ENCODE data around the gene ATG4C.
"Not testable (repeated sequence)": the region's sequence is repeated elsewhere in the genome, so short reads cannot be mapped to it uniquely, and the experiment has no call there.

Gene ATG4C, protein sequence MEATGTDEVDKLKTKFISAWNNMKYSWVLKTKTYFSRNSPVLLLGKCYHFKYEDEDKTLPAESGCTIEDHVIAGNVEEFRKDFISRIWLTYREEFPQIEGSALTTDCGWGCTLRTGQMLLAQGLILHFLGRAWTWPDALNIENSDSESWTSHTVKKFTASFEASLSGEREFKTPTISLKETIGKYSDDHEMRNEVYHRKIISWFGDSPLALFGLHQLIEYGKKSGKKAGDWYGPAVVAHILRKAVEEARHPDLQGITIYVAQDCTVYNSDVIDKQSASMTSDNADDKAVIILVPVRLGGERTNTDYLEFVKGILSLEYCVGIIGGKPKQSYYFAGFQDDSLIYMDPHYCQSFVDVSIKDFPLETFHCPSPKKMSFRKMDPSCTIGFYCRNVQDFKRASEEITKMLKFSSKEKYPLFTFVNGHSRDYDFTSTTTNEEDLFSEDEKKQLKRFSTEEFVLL

DNA sequence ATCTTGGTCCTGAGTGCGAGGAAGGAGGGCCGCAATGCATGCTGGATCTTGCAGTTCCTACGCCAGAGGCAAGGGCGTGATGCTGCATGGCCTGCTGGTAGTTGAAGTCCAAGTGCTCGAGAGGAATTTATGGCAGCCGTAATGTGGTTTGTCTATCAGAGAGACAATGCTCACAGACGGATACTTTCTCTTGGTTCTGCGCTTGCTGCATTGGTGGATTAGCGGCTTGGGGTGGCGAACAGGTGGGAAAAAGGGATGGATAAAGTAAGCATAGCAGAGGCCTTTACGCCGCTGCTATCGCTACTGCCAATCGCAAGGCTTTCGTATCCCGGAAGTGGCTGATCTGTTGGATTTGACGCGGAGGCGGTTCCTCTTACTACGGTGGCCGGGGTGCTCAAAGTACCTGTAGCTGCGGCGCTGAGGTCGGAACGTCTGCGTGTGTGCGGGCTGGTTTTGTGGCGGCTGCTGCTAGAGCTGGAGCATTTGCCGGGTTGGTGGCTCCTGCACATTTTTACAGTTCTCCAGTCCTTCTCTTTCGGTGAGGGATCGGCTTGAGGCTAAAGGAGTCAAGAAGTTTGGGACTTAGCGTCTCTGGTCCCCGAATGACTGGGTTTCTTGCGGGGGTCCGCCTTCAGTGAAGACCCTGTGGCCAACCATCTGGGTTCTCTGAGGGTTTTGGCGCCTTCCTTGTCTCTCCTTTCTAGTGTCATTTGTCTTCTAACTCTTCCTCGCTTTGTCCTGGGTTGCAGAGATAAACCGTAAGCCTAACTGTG is at the start of gene ATG4C:
Gene ATG4C, plus strand, starts transcription at position 397 of the 773 bp plus-strand sequence. CDS start 19,655 bp downstream, outside the sequence.
- DNase-seq (ENCODE audit: low read depth), result peak; percentile 94

DNA sequence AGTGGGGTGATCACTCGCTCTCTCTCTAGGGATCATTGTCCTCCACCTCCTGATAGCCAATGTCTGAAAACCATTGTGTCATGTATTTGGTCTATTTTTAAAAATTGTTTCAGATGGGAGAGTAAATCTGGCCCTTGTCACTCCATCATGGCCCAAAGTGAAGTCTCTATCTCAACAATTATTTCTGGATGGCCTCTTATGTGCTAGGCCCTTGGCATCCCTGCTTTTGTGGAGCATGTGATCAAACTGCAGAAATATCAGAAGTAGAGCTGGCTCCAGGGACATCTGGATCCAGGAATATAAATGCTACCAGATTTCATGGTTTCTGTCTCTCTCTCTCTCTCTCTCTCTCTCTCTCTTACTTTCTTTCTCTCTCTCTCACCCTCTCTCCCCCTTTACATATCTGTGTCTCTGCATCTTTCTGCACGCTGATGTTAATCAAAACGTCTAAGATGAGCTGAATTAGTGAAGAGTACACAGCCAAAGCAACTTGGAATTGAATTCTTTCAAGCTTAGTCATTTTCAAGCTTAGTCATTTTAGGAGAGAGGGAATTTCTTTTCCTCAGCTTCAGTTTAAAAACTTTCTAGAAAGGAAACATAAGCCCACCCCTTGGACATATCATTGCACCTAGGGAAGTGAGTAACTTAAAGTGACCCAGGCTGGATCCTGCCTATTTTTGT is 48.3 kb upstream of the ATG4C start:
- no peak for DNase-seq (ENCODE audit: low read depth)

DNA sequence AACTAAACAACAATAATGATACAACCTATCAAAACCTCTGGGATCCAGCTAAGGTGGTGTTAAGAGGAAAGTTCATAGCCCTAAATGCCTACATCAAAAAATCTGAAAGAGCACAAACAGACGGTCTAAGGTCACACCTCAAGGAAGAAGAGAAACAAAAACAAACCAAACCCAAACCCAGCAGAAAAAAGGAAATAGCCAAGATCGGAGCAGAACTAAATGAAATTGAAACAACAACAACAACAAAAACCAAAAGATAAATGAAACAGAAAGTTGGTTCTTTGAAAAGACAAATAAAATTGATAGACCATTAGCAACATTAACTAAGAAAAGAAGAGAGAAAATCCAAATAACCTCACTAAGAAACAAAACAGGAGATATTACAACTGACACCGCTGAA is 43.2 kb upstream of the ATG4C start:
- not testable (repeated sequence) for DNase-seq (ENCODE audit: low read depth)

DNA sequence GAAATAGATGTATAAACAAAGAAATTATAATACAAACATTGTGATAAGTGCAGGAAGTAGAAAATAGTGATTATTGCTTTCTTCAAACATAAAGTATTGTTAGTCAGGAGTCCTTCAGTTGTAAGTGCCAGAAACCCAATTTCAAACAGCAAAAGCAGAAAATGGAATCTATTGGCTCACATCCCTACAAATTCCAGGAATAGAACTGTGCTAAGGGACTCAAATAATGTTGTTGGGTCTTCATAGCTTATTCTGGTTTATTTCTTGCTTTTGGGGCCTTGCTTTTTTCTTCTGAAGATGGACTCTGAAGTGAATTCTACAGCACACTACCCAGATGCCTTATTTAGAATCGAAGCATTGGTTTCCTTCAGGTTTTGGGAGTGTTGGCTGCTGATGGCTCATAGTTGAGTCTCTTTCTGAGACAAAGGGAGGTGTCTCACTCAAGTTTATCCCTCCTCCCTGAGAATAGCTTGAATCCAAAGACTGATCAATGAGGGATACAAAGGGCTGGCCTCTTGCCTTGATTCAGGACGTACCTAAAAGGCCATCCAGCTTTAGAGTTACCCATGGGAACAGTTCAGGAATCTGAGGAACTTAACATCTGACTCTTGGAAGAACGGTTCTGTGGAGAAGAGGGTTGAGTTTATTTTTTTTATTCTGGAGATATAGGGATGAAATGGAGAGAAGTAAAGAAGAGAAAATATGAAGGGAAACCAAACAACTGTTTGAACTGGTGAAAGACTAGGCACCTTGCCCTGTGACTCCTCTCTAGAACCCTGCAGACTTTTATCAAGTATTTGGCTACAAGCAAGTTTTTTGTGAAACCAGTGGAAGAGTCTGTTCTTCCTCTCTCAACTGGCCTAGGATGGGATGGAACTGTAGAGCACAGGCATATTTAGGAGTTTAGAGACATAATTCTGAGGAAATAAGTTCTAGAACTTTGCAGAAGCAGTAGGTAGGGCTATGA is 39.0 kb upstream of the ATG4C start:
- no peak for DNase-seq (ENCODE audit: low read depth)

DNA sequence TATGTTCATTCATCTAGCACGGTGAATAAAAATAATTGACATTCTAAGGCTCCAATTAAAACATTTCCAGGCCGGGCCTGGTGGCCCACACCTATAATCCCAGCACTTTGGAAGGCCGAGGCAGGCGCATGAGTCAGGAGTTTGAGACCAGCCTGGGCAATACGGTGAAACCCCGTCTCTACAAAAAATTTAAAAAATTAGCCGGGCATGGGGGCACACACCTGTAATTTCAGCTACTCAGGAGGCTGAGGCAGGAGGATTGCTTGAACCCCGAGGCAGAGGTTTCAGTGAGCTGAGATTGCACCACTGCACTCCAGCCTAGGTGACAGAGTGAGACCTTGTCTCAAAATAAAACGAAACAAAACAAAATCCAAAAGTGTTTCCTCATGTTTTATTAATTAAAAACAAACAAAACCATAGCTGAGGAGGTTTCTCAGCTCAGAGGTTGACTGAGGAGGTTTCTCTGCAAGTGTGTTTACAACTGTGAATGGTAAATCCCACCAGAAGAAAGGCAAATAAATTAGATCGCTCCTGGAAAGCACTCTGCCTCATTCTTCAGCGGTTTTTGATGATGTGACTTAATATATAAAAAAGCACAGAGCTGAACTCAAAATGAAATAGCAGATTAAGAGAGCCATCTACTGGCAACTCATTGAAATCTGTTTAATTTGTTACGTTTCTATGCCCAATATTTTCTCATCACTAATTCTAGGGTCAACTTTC is 37.7 kb upstream of the ATG4C start:
- no peak for DNase-seq (ENCODE audit: low read depth)

DNA sequence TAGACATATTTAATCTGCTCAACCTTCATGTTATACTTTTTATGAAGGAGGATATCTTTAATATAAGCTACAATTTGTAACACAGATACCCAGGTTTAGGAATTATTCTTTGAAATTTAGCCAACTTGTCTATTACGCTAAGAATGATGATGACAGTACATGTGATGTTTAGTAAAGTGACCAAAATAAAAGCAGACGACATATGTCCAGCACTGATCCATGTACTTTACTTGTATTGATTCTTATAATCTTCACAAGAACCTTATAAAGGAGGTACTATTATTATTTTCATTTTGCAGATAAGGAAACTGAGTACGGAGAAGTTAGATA is 37.2 kb upstream of the ATG4C start:
- DNase-seq (ENCODE audit: low read depth), result no peak

DNA sequence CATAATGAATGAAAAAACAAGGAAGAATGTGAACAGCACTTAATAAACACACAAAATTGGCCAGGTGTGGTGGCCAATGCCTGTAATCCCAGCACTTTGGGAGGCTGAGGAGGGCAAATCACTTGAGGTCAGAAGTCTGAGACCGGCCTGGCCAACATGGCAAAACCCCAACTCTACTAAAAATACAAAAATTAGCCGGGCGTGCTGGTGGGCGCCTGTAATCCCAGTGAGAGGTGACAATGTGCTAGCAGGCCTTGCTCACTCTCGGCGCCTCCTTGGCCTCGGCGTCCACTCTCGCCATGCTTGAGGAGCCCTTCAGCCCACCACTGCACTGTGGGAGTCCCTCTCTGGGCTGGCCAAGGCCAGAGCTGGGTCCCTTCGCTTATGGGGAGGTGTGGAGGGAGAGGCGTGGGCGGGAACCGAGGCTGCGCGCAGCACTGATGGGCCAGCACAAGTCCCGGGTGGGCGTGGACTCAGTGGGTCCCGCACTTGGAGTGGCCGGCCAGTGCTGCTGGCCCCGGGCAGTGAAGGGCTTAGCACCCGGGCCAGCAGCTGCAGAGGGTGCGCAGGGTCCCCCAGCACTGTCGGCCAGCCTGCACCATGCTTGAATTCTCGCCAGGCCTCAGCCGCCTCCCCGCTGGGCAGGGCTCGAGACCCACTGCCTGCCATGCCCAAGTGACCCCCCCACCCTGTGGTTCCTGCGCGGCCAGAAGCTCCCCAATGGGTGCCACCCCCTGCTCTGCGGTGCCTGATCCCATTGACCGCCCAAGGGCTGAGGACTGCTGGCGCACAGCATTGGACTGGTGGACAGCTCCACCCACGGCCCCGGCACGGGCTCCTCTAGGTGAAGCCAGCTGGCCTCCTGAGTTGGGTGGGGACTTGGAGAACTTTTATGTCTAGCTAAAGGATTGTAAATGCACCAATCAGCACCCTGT is 30.6 kb upstream of the ATG4C start:
- DNase-seq (ENCODE audit: low read depth), result no peak

DNA sequence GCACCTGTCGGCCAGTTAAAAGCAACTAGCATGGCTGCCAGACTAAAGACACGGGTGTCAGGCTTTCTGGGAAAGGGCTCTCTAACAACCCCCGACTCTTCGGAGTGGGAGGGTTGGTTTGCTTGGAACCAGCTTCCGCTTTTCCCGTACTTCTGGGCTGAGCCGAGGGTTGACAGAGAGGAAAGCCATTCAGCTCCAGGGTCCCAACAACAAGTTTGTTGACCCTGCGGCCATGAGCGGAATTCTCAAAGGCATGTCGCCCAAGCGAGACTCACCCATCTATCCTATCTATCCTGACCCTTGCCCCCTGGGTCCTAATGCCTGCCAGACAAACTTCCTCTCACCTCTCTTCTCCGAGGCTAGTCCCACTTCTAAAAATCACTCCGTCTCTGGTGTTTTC is 29.0 kb upstream of the ATG4C start:
- DNase-seq (ENCODE audit: low read depth), result not testable (repeated sequence)

DNA sequence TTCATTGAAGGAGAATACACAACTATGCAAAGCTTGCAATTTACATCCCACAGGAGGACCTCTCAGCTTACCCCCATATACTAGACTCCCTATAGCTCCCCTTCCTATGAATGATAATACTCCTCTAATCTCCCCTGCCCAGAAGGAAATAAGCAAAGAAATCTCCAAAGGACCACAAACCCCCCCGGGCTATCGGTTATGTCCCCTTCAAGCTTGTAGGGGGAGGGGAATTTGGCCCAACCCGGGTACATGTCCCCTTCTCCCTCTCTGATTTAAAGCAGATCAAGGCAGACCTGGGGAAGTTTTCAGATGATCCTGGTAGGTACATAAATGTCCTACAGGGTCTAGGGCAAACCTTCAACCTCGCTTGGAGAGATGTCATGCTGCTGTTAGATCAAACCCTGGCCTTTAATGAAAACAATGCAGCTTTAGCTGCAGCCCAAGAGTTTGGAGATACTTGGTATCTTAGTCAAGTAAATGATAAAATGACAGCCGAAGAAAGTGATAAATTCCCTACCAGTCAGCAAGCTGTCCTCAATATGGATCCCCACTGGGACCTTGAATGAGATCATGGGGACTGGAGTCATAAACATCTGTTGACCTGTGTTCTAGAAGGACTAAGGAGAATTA is 27.6 kb upstream of the ATG4C start:
- not testable (repeated sequence) for DNase-seq (ENCODE audit: low read depth)

DNA sequence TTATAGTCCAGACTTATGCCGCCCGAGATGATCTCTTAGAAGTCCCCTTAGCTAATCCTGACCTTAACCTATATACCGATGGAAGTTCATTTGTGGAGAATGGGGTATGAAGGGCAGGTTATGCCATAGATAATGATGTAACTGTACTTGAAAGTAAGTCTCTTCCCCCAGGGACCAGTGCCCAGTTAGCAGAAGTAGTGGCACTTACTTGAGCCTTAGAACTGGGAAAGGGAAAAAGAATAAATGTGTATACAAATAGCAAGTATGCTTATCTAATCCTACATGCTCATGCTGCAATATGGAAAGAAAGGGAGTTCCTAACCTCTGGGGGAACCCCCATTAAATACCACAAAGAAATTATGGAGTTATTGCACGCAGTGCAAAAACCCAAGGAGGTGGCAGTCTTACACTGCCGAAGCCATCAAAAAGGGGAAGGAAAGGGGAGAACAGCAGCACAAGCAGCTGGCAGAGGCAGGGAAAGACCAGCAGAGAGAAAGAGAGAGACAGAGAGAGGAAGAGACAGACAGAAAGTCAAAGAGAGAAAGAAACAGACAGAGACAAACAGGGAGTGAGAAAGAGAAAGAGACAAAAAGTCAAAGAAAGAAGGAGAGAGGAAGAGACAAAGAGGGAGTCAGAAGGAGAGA is 24.6 kb upstream of the ATG4C start:
- not testable (repeated sequence) for DNase-seq (ENCODE audit: low read depth)

DNA sequence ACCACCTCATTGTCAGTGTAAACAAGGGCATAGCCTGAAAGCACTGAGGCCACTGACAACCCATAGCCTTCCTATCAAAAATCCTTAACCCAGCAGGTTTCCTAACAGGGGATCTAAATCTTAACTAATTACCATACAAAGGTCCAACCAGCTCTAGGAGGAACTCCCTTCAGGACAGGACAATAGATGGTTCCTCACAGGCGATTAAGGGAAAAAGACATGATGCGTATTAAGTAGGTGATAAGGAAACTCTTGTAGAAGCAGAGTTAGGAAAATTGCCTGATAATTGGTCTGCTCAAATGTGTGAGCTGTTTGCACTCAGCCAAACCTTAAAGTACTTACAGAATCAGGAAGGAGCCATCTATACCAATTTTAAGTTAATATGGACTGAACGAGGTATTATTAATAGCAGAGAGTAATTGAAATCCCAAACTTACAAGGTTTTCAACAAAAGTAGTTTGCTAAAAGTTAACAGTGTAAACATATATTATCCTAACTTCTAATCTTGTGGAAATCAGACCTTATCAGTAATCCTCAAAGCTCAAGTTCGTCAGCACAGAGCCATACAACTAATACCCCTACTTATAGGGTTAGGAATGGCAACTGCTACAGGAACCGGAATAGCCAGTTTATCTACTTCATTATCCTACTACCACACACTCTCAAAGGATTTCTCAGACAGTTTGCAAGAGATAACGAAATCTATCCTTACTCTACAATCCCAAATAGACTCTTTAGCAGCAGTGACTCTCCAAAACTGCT is 23.7 kb upstream of the ATG4C start:
- not testable (repeated sequence) for DNase-seq (ENCODE audit: low read depth)

DNA sequence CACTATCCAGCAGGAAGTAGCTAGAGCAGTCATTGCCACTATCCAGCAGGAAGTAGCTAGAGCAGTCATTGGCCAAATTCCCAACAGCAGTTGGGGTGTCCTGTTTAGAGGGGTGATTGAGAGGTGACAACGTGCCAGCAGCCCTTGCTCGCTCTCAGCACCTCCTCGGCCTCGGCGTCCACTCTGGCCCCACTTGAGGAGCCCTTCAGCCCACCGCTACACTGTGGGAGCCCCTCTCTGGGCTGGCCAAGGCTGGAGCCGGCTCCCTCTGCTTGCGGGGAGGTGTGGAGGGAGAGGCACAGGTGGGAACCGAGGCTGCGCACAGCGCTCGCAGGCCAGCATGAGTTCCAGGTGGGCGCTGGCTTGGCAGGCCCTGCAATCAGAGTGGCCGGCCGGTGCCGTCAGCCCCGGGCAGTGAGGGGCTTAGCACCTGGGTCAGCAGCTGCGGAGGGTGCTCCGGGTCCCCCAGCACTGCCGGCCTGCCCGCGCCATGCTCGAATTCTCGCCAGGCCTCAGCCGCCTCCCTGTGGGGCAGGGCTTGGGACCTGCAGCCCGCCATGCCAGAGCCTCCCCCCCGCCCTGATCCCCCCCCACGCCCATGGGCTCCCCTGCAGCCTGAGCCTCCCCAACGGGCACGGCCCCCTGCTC is 22.6 kb upstream of the ATG4C start:
- not testable (repeated sequence) for DNase-seq (ENCODE audit: low read depth)

DNA sequence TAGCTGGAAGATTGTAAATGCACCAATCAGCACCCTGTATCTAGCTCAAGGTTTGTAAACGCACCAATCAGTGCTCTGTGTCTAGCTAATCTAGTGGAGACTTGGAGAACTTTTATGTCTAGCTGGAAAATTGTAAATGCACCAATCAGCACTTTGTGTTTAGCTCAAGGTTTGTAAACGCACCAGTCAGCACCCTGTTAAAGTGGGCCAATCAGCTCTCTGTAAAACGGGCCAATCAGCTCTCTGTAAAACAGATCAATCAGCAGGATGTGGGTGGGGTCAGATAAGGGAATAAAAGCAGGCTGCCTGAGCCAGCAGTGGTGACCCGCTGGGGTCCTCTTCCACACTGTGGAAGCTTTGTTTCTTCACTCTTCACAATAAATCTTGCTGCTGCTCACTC is 21.9 kb upstream of the ATG4C start:
- DNase-seq (ENCODE audit: low read depth), result not testable (repeated sequence)

DNA sequence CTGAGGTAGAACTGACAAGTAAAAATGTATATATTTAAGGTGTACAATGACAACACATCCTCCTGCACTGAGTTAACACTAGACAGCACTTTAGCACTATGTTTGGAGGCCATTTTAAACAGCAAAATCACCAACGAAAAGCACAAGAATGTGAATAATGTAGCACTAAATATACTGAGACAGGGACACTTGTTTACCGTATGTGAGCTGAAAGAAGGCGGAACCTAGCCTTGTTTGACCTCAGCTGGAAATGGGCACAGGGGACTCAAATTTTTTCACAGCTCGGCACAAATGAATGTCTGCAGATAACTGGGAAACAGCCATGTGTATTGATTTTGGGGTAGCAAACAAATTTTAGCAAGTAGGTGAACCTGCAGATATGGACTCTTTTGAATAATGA is 18.0 kb upstream of the ATG4C start:
- DNase-seq (ENCODE audit: low read depth), result no peak

DNA sequence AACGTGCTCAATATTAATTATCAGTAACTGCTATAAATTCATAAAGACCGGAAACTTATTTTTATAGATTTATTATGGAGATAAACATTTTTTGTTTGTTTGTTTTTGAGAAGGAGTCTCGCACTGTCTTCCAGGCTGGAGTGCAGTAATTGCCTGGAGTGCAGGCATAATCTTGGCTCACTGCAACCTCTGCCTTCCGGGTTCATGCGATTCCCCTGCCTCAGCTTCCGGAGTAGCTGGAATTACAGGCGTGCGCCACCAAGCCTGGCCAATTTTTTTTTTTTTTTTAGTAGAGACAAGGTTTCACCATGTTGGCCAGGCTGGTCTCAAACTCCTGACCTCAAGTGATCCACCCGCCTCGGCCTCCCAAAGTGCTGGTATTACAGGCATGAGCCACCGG is 15.4 kb upstream of the ATG4C start:
- DNase-seq (ENCODE audit: low read depth), result not testable (repeated sequence)

DNA sequence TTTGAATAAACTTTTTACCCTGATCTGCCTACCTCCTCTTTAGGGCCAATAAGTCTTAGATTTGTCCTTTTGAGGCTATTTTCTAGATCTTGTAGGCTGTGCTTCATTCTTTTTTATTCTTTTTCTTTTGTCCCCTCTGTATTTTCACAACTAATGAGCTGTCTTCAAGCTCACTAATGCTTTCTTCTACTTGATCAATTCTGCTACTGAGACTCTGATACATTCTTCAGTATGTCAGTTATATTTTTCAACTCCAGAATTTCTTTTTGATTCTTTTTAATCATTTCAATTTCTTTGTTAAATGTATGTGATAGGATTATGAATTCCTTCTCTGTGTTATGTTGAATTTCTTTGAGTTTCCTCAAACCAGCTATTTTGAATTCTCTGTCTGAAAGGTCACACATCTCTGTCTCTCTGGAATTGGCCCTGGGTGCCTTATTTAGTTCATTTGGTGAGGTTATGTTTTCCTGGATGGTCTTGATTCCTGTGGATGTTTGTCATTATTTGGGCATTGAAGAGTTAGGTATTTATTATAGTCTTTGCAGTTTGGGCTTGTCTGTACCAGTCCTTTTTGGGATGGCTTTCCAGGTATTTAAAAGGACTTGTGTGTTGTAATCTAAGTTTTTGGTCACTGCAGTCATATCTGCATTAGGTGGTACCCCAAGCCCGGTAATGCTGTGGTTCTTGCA is 11.2 kb upstream of the ATG4C start:
- DNase-seq (ENCODE audit: low read depth), result no peak

DNA sequence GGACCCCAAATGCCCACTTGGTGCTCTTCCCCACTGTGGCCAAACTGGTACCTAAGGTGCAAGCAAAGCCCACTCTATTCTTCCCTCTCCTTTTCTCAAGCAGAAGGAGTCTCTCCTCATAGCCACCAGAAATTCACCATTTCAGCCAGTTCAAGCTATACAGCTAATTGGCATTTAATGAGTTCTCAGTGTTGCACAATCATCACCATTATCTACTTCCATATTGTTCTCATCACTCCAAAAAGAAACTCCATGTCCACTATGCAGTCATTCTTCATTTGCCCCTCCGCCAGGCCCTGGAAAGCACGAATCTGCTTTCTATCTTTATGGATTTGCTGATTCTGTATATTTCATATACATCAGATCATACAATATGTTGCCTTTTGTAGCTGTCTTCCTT is 9.9 kb upstream of the ATG4C start:
- no peak for DNase-seq (ENCODE audit: low read depth)
